Parathyroid adenoma (tissue), 2 donors: ENCODE results near the gene PRPS2.

Experiments
- H2AFZ ChIP-seq: fragments of 300-600 bp; sonication (generic); one replicate; pipeline ENCODE4 v1.7.0; 2017; ENCODE audit warnings: antibody characterized with exemption, mild to moderate bottlenecking
- H3K27ac ChIP-seq: fragments of 300-600 bp; sonication (generic); one replicate; pipeline ENCODE4 v1.7.0; 2017
- H3K27me3 ChIP-seq: fragments of 300-600 bp; sonication (generic); one replicate; pipeline ENCODE4 v1.7.0; 2017; ENCODE audit warnings: low read length; ENCODE audit not compliant: control insufficient read depth, insufficient read depth
- H3K36me3 ChIP-seq: fragments of 300-600 bp; sonication (generic); one replicate; pipeline ENCODE4 v1.7.0; 2017; ENCODE audit warnings: low read length; ENCODE audit not compliant: control insufficient read depth, insufficient read depth
- H3K4me1 ChIP-seq: fragments of 300-600 bp; sonication (generic); one replicate; pipeline ENCODE4 v1.7.0; 2017; ENCODE audit warnings: control low read depth
- H3K4me2 ChIP-seq: fragments of 300-600 bp; sonication (generic); one replicate; pipeline ENCODE4 v1.7.0; 2017; ENCODE audit warnings: low read length
- H3K4me3 ChIP-seq: fragments of 300-600 bp; sonication (generic); one replicate; pipeline ENCODE4 v1.7.0; 2017; ENCODE audit warnings: low read depth, low read length
- H3K79me2 ChIP-seq: fragments of 300-600 bp; sonication (generic); one replicate; pipeline ENCODE4 v1.7.0; 2017; ENCODE audit warnings: control low read depth
- H3K9ac ChIP-seq: fragments of 300-600 bp; sonication (generic); one replicate; pipeline ENCODE4 v1.7.0; 2017; ENCODE audit warnings: mild to moderate bottlenecking
- H3K9me3 ChIP-seq: fragments of 300-600 bp; sonication (generic); one replicate; pipeline ENCODE4 v1.7.0; 2017; ENCODE audit warnings: low read length; ENCODE audit not compliant: control insufficient read depth
- CTCF ChIP-seq: fragments of 300-600 bp; sonication (generic); IDR thresholded peaks from one replicate; pipeline ENCODE4 v1.7.0; 2017; ENCODE audit warnings: antibody characterized with exemption, mild to moderate bottlenecking
- donor health status: primary hyperparathyroidism.

PRPS2 gene

GRCh38 chrX:12791257-12792228 lies at the start of gene PRPS2:
Gene PRPS2 (plus strand): TSS chrX:12791412. CDS start chrX:12791498, 86 bp downstream.
- Histone ChIP-seq H3K9ac (no peak within 1 kb of the TSS), H3K27ac (no peak within 1 kb of the TSS), H3K9me3 (no peaks in the 10 kb centered on the region), H3K4me3 (peak within 1 kb of the TSS; percentile 40), H3K36me3 (no peaks in the 10 kb centered on the region), H3K4me2 (peak within 1 kb of the TSS; percentile 75), H3K79me2 (no peaks in the 10 kb centered on the region), H2AFZ (peak within 1 kb of the TSS; percentile 83), H3K4me1 (no peaks in the 10 kb centered on the region), H3K27me3 (no peaks in the 10 kb centered on the region)
- no peak for TF ChIP-seq CTCF

- TF ChIP-seq CTCF: no peak
- no peaks in the 10 kb centered on the region for H3K27me3 ChIP-seq
- no peak overlapping the region for H3K27ac ChIP-seq
- no peak overlapping the region for H2AFZ ChIP-seq
- no peaks in the 10 kb centered on the region for H3K4me1 ChIP-seq
- no peak overlapping the region for H3K9ac ChIP-seq
- no peaks in the 10 kb centered on the region for H3K79me2 ChIP-seq
- H3K36me3 ChIP-seq: no peaks in the 10 kb centered on the region
- H3K4me2 ChIP-seq: no peak overlapping the region
- H3K4me3 ChIP-seq: no peak overlapping the region
- no peaks in the 10 kb centered on the region for H3K9me3 ChIP-seq
Observed at GRCh38 chrX:12741416-12741815, 49.8 kb upstream of the PRPS2 start.

DNA sequence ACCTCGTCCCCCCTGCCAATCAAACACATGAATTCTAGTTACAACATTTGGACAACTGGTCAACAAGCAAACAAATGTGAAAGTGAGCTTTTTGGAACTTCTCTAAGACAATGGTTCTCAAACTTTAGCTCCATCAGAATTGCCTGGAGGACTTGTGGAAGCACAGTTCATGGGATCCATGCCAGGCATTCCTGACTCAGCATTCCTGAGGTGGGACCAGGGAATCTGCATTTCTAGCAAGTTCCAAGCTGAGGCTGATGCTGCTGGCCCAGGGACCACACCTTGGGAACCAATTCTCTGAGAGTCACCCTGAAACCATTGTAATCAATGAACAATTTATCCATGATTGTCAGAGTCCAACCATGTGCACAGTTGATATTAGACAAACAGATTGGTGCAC lies 43.8 kb upstream of the PRPS2 start:
- Histone ChIP-seq H3K79me2 (no peaks in the 10 kb centered on the region), H3K36me3 (no peaks in the 10 kb centered on the region), H3K4me1 (no peaks in the 10 kb centered on the region), H2AFZ (no peak overlapping the region), H3K27ac (no peak overlapping the region), H3K4me3 (no peak overlapping the region), H3K4me2 (no peak overlapping the region), H3K27me3 (no peaks in the 10 kb centered on the region), H3K9me3 (no peaks in the 10 kb centered on the region), H3K9ac (no peak overlapping the region)
- TF ChIP-seq CTCF: no peak

- no peaks in the 10 kb centered on the region for H3K4me1 ChIP-seq
Observed at GRCh38 chrX:12751887-12752286, 39.3 kb upstream of the PRPS2 start.

More at GRCh38 chrX:12751887-12752286, 39.3 kb upstream of the PRPS2 start:
- Histone ChIP-seq H3K4me3 (no peak overlapping the region), H3K27me3 (no peaks in the 10 kb centered on the region), H3K36me3 (no peaks in the 10 kb centered on the region), H3K4me2 (no peak overlapping the region), H2AFZ (no peak overlapping the region), H3K79me2 (no peaks in the 10 kb centered on the region), H3K27ac (no peak overlapping the region), H3K9ac (no peak overlapping the region), H3K9me3 (no peaks in the 10 kb centered on the region)
- no peak for TF ChIP-seq CTCF
